GM21786 (cell line): ENCODE data around the gene PLD5.
"Not testable (repeated sequence)": the region's sequence is repeated elsewhere in the genome, so short reads cannot be mapped to it uniquely, and the experiment has no call there.

Source experiments
- ATAC-seq: cut with Tn5 transposase; IDR thresholded peaks from one replicate; pipeline ENCODE4 v1.9.1; 2021; ENCODE audit not compliant: unreplicated experiment

PLD5 gene

DNA sequence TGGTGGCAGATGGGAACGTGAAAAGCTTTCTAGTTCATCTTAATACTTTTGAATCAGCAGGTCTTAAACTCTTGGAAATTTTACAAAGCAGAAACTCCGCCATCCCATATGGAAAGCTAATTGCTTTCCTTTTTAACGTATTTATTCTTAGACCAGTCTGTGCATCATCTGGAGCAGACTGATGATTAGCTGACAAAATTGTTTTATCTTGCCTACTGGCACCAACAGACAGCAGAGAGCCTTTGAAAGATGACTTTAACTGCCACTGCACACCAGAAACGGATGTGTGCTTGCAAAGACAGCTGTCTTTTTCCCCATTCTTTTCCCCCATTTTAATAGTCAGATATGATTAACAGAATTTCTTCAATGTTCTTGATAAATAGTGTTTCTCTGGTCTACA, 97.0 kb downstream of the PLD5 start:
- no peak for ATAC-seq

DNA sequence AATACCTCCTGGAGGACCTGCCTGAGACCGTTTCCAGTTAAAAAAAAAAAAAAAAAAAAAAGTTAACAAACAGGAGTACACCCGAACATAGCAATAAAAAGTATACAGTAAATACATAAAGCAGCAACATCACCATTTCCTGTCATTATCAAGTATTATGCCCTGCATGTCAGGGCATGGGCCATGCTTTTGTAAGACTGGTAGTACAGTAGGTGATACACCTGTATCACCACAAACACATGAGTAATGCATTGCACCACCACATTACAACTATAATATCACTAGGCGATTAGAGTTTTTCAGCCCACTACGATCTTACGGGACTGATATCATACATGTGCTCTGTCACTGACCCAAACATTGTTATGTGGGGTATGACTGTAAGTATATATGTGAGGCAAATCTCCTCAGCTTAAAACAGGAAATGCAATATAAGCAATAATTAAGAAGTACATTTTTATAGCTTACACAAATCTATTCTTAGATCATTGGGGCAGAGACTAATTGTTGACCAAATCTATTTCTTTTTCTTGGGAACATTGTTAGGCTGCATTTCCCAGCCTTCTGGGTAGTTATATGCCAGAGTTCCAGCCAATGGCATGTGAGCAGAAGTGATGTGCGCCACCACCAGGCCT, 98.1 kb downstream of the PLD5 start:
- ATAC-seq = no peak

DNA sequence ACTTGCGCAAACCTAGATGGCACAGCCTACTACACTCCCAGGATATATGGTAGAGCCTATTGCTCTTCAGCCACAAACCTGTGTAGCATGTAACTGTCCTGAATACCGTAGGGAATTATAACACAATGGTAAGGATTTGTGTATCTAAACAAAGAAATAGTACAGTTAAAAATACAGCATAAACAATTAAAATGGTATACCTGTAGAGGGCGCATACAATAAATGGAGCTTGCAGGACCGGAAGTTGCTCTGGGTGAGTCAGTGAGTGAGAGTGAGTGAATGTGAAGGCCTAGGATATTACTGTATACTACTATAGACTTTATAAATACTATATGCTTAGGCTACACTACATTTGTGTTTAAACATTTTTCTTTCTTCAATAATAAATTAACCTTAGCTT, 99.3 kb downstream of the PLD5 start:
- no peak for ATAC-seq

DNA sequence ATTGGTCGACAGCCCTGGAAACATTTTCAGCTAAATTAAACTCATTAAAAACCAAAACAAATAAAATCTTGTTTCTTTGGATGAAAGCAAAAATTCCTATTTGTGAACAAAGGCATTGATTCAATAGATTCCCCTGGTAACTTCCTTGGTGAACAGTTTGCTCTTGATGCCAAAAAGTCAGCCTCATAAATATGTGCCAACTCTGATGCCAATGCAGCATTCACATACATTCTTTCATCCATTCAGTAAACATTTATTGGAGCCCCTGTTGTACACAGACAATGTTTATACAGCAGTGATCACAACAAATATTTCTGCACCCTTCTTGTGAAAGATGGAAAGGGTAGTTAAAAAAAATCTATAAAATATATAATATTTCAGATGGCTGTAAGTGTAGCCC, 107.8 kb downstream of the PLD5 start:
- no peak for ATAC-seq

DNA sequence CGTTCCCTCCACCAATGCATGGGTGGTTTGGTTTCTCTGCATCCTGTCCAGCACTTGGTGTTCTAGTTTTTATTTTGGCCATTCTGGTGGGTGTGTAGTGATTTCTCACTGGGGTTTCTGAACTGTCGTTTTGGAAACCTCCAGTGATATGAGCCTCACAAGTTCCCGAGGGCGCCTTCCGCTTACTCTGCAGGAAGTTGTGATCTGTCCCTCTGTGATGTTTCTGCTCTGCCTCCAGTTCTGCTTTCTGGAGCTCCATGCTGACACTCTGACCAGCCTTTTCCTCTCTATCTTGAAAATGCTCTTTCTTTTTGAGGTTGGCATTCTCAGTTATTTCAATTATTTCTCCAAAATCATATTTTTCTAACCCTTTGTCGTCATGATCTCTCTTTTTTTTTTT, 111.6 kb downstream of the PLD5 start:
- ATAC-seq = no peak

DNA sequence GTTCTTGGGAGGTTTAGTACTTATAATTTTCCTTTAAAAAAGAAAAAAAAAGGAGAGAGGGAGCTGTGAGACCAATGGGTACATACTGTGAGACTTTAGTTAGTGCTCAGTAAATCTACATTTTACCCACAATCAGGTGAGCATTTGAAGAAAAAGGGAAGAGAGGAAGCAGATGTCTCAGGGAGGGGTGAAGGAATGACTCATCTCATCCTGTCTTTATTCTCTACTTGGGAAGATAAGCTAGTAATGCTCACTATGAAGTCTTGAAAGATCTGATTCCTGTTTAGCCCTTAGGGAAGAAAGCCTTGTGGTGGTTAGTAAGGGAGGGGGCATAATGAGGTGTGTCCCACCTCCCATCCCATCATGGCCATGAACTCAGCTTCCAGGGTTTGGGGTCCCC, 112.6 kb downstream of the PLD5 start:
- ATAC-seq = no peak

DNA sequence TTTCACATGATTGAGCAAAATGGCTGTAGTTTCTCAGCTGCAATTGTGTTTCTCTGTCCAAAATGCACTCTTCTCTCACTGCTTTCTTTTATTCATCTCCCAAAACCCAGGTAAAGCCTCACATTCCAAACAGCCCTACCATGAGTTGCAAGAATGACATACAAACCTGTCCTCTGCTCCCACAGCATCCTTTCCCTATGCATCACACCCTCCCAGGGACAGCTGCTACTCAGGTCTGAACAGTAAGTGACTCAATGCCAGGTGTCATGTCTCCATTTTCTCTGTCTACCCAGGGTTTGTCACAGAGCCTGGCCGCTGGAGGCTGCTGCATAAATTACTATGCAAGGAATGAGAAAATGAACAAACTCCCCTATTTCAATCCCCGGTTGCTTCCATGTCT, 118.5 kb downstream of the PLD5 start:
- no peak for ATAC-seq

DNA sequence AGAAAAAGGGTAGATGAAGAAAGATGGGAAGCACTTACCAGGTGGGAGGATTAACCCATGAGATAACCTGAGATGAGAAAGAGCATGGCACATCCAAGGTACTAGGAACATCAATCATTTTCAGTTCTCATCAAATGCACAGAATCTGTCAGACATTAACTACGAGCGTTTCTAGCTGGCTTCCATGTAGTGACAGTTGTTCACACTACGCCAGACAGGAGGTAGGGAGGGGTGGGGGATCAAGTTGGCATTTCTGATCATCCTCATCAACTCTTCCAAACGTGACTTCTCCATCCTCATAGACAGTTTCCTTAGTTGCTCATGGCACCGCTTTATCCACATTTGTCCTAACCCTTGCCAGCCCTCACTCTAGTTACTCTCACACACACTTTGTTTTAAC, 120.2 kb downstream of the PLD5 start:
- no peak for ATAC-seq

DNA sequence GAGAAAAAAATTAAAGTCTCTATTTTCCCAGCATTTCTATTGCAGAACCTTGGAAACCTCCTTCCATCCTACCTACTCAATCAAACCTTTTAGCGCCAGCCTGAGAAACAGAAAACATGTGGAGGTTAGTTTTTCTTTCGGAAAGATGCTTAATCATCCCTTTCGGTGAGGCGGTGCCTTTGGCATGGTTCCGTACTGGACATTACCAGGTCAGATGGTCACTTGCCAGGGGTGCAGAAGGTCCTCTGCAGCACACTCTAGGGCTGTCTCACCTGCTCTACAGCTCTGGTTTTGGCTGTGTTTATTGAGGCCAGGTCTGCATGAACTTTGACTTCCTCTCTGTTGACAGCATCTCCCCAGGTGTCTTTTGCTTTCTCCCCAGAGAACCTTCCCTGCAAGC, 121.5 kb downstream of the PLD5 start:
- ATAC-seq = no peak

DNA sequence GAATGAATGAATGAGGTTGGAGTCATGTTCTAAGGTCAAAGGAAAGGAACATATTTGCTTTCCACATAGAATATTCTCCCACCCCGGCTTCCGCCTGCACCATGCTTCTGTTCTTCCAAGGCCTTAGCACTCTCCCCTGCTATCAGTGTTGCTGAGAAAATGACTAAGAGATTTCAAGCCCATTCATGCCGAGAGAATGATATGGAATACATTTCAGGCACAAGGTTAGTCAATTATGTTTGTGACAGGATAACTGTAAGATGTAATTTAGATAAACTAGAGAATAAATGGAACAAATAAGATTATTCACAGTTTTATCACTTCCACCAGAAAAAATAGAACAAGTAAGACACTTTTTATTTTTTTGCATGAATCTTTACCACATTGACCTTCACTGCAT, 122.6 kb downstream of the PLD5 start:
- ATAC-seq = no peak

DNA sequence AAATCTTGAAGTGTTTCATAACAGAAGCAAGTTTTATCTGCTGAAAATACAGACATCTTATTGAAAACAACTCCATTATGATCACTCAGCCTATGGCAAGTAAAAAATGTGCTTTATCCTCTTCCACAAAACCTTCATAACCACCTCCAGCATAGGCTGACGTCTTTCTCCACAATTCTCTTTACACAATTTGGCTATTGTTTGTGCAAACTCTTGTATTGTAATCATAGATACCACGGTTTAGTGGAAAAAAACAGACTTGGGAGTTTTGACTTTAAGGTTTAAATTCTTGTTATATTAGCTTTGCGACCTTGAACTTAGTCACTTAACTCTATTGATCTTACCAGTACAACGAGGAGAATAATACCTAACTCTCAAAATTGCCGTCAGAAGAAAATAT, 126.1 kb downstream of the PLD5 start:
- ATAC-seq = no peak

DNA sequence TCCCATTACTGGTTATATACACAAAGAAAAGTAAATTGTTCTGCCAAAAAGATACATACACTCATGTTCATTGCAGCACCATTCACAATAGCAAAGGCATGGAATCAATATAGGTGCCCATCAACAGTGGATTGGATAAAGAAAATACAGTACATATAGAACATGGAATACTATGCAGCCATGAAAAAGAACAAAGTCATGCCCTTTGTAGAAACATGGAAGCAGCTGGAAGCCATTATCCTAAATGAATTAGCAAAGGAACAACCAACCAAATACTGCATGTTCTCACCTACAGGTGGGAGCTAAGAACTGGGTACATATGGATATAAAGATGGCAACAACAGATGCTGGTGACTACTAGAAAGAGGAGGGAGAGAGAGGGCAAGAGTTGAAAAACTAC, 132.6 kb downstream of the PLD5 start:
- no peak for ATAC-seq

DNA sequence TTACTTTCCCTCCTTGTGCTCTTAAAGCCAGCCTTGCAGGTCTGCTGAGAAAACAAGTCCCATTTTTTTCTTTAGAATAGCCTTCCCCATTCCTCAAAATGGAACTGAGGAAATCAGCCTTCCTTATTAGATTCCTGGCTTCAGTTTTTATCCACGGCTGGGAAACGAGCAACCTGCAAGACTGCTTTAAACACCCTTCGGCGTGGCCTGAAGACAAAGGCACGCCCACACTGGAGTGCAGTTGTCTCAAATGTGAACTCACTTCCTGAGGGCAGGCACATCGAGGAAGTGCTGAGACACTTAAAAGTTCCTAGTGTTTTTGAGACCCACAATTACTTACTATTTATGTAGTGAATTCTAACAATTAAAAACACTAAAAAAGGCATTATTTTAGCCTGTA, 148.4 kb downstream of the PLD5 start:
- ATAC-seq = not testable (repeated sequence)

DNA sequence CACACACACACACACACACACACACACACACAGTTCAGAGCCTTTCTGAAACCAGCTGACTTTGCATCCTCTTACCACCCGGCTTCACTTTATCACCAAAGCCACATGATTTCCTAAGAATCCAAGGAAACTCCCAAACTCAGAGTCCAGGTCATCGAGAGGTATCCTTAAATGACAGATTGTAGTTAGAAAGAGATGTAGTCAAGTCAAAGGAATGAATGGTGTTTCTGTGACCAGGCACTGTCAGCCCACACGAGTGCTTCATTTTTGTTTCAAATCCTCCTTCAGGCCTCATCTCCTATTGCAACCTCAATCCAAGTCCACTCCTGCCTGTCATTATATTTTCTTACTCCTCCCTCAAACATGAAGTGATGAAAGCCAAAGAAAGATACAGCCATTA, 174.1 kb downstream of the PLD5 start:
- not testable (repeated sequence) for ATAC-seq

DNA sequence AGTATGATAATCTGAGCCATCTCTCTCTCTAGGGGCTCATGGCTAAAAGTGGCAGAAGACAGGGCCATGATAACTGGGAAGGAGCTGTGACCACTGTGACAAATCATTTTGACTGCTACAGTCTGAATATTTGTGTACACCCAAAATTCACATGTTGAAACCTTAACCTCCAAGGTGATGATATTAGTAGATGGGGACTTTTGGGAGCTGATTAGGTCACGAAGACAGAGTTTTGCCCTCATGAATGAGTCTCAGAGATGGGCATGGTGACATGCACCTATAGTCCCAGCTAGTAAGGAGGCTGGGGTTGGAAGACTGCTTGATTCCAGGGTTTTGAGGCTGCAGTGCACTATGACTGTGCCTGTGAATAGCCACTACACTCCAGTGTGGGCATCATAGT, 174.9 kb downstream of the PLD5 start:
- ATAC-seq = no peak

DNA sequence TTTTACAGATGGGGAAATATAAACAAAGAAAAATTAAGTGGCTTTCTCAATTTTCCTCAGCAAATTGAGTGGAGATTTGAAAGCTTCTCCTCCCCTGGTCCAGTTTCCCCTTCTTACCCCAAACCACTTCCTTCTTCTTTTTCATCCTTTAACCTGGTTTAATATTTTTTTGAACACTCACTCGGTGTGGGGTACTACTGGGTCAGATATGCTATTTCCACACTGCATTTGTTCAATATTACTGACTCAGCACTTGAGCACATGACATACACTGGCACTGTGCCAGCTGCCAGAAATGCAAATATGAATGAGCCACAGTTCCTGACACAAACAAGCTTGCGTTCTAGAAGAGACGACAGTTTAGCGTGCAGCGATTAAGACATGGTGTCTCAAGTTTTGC, 193.6 kb downstream of the PLD5 start:
- ATAC-seq = peak; percentile 44

DNA sequence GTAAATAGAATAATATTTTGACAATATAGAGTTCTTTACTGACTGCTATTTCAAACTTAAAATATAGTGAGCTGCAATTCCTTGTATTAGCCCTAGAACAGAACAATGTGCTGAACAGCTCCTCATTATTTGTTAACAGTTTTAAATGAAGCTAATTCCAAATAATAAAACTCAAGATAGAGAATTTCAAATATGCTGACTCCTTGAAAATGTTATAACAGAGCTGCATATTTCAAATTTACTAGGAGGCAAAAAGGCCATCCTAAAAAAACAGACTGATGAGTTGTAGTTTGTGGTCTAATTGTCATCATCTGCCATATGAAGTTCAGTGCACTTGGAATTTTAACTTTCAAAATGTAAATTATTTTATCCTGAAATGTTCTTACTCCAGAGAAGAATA, 197.1 kb downstream of the PLD5 start:
- not testable (repeated sequence) for ATAC-seq

DNA sequence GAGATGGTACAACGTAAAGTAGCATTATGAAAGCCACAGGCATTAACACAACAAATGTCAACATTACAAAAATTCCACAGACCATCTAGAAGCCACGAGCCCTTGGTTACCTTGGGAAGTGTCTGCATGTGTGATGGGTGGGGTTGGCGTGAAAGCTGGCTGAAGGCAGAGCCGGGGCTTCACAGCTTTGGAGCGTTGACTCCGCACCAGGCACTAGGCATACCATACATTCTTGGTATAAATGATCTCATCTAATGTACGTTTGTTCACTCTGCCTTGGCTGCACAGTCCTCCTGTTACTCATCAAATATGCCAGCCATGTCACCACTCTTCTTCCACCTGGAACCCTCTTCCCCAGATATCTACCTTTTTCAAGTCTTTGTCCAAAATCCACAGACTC, 202.5 kb downstream of the PLD5 start:
- not testable (repeated sequence) for ATAC-seq

DNA sequence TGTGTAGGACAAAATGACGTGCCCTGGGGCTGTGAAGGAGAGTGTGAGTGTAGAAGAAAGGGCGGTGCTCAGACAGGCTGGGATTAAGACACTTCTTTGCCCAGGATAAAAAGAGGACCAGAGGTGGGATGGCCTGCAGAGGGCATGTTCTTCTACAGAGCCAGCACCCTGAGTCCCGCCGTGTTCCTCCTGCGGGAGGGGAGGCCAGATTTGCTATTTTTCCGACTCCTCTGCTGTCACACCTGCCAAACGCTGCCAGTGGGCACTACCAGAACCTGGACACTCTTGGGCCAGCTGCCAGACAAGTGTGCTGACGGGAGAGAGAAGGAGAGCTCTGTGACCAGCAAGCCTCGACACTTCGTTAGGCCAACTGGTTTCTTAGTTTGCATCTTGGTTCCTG, 206.4 kb downstream of the PLD5 start:
- ATAC-seq = no peak

DNA sequence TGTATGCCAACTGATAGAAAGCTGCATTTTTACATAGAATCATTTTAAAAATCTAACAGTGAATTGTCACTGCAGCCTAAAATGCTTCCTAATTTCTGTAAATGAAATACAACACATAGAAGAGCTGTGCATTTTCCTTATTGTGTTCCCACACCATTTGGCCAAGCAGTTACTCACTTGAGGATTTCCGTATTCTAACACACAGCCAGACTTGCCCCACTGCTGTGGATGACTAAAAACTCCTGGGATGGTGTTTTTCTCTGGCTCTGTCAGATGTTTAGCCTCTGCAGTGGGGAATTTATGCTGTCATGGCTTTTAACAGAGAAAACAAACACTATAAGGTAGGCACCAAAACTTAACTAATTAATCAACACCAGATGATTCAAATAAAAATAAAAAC, 209.6 kb downstream of the PLD5 start:
- ATAC-seq = not testable (repeated sequence)

DNA sequence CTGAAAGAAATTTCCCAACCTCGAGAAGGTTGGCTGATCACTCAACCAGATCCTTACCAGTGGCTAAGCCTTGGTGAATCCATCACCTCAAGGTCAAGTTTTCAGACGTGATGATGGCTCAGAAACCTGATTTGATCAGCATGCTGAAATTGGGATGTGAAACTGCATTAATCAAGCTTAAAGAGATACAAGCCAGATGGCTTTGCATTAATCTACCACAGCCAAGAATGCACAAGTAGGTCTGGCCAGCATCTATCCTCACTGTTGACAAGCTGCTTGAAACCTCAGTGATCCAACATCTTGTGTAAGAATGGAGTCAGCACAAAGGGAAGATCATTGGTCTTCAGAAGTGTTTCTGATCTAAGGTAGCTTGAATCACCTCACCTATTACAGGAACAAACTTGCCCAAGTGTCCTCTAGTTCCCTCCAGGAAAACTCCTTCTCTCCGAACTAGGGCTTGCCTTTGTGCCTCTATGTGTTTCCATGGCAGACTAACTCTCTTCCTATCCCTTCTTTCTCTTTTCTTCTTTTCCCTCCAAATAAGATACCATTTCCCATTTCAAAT, 210.3 kb downstream of the PLD5 start:
- not testable (repeated sequence) for ATAC-seq

DNA sequence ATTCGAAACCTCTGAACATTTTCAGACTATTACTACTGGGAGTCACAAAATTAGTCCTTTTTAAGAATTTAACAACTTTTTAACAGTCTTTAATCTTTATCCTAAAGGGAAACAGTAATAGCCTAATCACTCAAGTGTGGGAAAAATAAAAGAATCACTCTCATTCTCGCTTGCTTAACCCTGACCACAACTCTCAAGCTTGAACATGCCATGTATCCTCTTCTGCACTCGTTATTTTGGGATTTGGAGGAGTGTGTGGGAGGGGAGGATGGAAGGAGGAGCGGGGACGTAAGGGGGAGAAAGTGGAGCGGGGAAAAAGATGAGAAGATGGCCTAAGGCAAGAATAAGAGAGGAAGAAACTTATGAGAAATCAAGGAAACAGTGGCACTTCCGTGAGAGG, 215.8 kb downstream of the PLD5 start:
- ATAC-seq = not testable (repeated sequence)

DNA sequence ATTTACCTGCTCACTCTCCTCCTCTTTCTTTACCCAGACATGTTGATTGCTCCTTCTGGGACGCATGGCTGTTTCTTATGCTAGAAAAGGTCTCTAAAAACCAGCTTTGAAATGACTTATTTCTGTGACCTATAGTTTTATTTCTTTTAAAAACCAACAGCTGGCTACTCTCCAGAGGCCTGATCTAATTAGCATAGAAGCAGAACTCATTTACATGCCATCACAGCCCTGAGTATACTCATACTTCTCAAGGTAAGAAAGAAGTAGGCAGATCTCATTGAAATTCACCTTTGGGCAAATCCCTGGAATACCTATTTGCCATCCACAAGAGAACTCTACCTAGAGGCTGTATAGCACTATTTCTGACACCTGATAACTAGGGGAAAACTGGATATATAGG, 230.7 kb downstream of the PLD5 start:
- not testable (repeated sequence) for ATAC-seq
